H9 (cell line): ENCODE results near the gene ANKMY2. TPM values are rescaled to one million over a fixed set of nuclear protein-coding genes. Genes with fewer than 3 reads are reported as not detected.

Experiments
- DNase-seq: peaks from one replicate; pipeline ENCODE4 v3.0.0-alpha.2; 2017
- H2AFZ ChIP-seq: one replicate; pipeline ENCODE4 v1.6.1; 2013; ENCODE audit warnings: mild to moderate bottlenecking, low read length, control low read depth, moderate library complexity
- H2AK5ac ChIP-seq: 2 replicates; pipeline ENCODE4 v1.6.1; 2013; ENCODE audit warnings: low read length, control low read depth, mixed read lengths; ENCODE audit not compliant: insufficient read length
- H2BK120ac ChIP-seq: one replicate; pipeline ENCODE4 v1.6.1; 2013; ENCODE audit warnings: low read depth, mild to moderate bottlenecking, low read length, control low read depth, inconsistent platforms; ENCODE audit not compliant: poor library complexity, severe bottlenecking
- H2BK12ac ChIP-seq: 2 replicates; pipeline ENCODE4 v1.6.1; 2013; ENCODE audit warnings: low read length, control low read depth, mixed read lengths, low read depth; ENCODE audit not compliant: insufficient read length
- H2BK15ac ChIP-seq: 2 replicates; pipeline ENCODE4 v1.6.1; 2013; ENCODE audit warnings: low read depth, low read length, control low read depth
- H2BK20ac ChIP-seq: one replicate; pipeline ENCODE4 v1.6.1; 2013; ENCODE audit warnings: low read depth, mild to moderate bottlenecking, low read length, control low read depth, inconsistent platforms; ENCODE audit not compliant: poor library complexity, severe bottlenecking
- H2BK5ac ChIP-seq: 2 replicates; pipeline ENCODE4 v1.6.1; 2013; ENCODE audit warnings: low read length, control low read depth, mixed read lengths; ENCODE audit not compliant: insufficient read length
- H3K14ac ChIP-seq: 2 replicates; pipeline ENCODE4 v1.6.1; 2013; ENCODE audit warnings: low read length, control low read depth; ENCODE audit not compliant: insufficient read depth
- H3K18ac ChIP-seq: 2 replicates; pipeline ENCODE4 v1.6.1; 2013; ENCODE audit warnings: low read depth, mild to moderate bottlenecking, mixed read lengths, low read length, control low read depth; ENCODE audit not compliant: insufficient read length
- H3K23ac ChIP-seq: 2 replicates; pipeline ENCODE4 v1.6.1; 2013; ENCODE audit warnings: low read length, control low read depth, mixed read lengths, low read depth; ENCODE audit not compliant: insufficient read length
- H3K23me2 ChIP-seq: 2 replicates; pipeline ENCODE4 v1.6.1; 2013; ENCODE audit warnings: low read depth, mild to moderate bottlenecking, mixed read lengths, low read length, control low read depth; ENCODE audit not compliant: insufficient read length, poor library complexity, severe bottlenecking
- H3K27ac ChIP-seq: 2 replicates; pipeline ENCODE4 v1.5.1; 2013; ENCODE audit warnings: low read length, control low read depth, mixed read lengths, low read depth; ENCODE audit not compliant: insufficient read length
- H3K27me3 ChIP-seq: 2 replicates; pipeline ENCODE4 v1.6.1; 2013; ENCODE audit warnings: low read length, control low read depth, inconsistent platforms; ENCODE audit not compliant: insufficient read depth
- H3K4ac ChIP-seq: 2 replicates; pipeline ENCODE4 v1.6.1; 2013; ENCODE audit warnings: low read depth, mild to moderate bottlenecking, control low read depth, inconsistent platforms, low read length, moderate library complexity
- H3K4me1 ChIP-seq: 2 replicates; pipeline ENCODE4 v1.6.1; 2013; ENCODE audit warnings: low read length, control low read depth, inconsistent platforms; ENCODE audit not compliant: insufficient read depth
- H3K4me2 ChIP-seq: 2 replicates; pipeline ENCODE4 v1.6.1; 2013; ENCODE audit warnings: low read length, control low read depth, mixed read lengths; ENCODE audit not compliant: insufficient read length, insufficient read depth
- H3K56ac ChIP-seq: 2 replicates; pipeline ENCODE4 v1.6.1; 2013; ENCODE audit warnings: low read depth, mild to moderate bottlenecking, mixed read lengths, low read length, control low read depth; ENCODE audit not compliant: insufficient read length
- H3K79me1 ChIP-seq: 2 replicates; pipeline ENCODE4 v1.6.1; 2013; ENCODE audit warnings: low read depth, mild to moderate bottlenecking, moderate library complexity, low read length, control low read depth, inconsistent platforms; ENCODE audit not compliant: insufficient read depth, poor library complexity, severe bottlenecking
- H3K79me2 ChIP-seq: 2 replicates; pipeline ENCODE4 v1.6.1; 2013; ENCODE audit warnings: low read length, control low read depth, inconsistent platforms; ENCODE audit not compliant: insufficient read depth
- H3K9ac ChIP-seq: 2 replicates; pipeline ENCODE4 v1.6.1; 2013; ENCODE audit warnings: low read length, control low read depth, mixed read lengths; ENCODE audit not compliant: insufficient read length; ENCODE audit errors: extremely low read depth
- H3K9me3 ChIP-seq: one replicate; pipeline ENCODE4 v1.6.1; 2013; ENCODE audit warnings: low read depth, low read length, inconsistent platforms; ENCODE audit not compliant: control insufficient read depth
- H3T11ph ChIP-seq: one replicate; pipeline ENCODE4 v1.6.1; 2013; ENCODE audit warnings: mild to moderate bottlenecking, low read length, control low read depth, inconsistent platforms
- H4K20me1 ChIP-seq: one replicate; pipeline ENCODE4 v1.6.1; 2013; ENCODE audit not compliant: control insufficient read depth, insufficient read length, insufficient read depth
- H4K5ac ChIP-seq: 2 replicates; pipeline ENCODE4 v1.6.1; 2013; ENCODE audit warnings: low read depth, mild to moderate bottlenecking, mixed read lengths, low read length, control low read depth; ENCODE audit not compliant: insufficient read length
- H4K8ac ChIP-seq: replicated peaks from 2 replicates; pipeline ENCODE4 v1.6.1; 2013; ENCODE audit warnings: low read length, control low read depth, mixed read lengths, low read depth; ENCODE audit not compliant: insufficient read length
- H4K91ac ChIP-seq: 2 replicates; pipeline ENCODE4 v1.6.1; 2013; ENCODE audit warnings: low read depth, mild to moderate bottlenecking, moderate library complexity, mixed read lengths, low read length, control low read depth; ENCODE audit not compliant: insufficient read length
- H3K27ac Mint-ChIP-seq, 3 experiments: 2 replicates in 2 of 3; 3 replicates in 1 of 3; pipeline ENCODE4 v1.8.0; 2020 to 2021; ENCODE audit warnings: mixed read lengths in 3 of 3, mild to moderate bottlenecking in 1 of 3, moderate library complexity in 1 of 3
- H3K27me3 Mint-ChIP-seq: 2 replicates; pipeline ENCODE4 v1.8.0; 2021; ENCODE audit warnings: low read depth, mild to moderate bottlenecking, moderate library complexity, mixed read lengths
- H3K36me3 Mint-ChIP-seq, 3 experiments: 2 replicates in 2 of 3; 3 replicates in 1 of 3; pipeline ENCODE4 v1.8.0; 2020 to 2021; ENCODE audit warnings: low read depth in 3 of 3, mixed read lengths in 3 of 3; ENCODE audit not compliant: insufficient read depth in 1 of 3
- H3K4me1 Mint-ChIP-seq, 2 experiments: 2 replicates each; pipeline ENCODE4 v1.8.0; 2020; ENCODE audit warnings: mixed read lengths in 2 of 2
- H3K4me3 Mint-ChIP-seq, 2 experiments: 2 replicates in 1 of 2; 3 replicates in 1 of 2; pipeline ENCODE4 v1.8.0; 2020 to 2021; ENCODE audit warnings: mild to moderate bottlenecking in 2 of 2, mixed read lengths in 2 of 2, moderate library complexity in 1 of 2
- H3K9me3 Mint-ChIP-seq, 2 experiments: 2 replicates in 1 of 2; 3 replicates in 1 of 2; pipeline ENCODE4 v1.8.0; 2020; ENCODE audit warnings: mild to moderate bottlenecking in 2 of 2, mixed read lengths in 2 of 2, moderate library complexity in 1 of 2
- WGBS: extraction: QIAGEN DNeasy Blood & Tissue Kit; methylation state at CpG from one replicate; pipeline ENCODE4 v1.1.7; 2013; ENCODE audit warnings: missing lambda C conversion rate, low lambda C conversion rate, mixed read lengths; ENCODE audit not compliant: insufficient read length; ENCODE audit errors: extremely low coverage; 5-methylcytosine and 5-hydroxymethylcytosine counted together
- total RNA-seq: library from RNA; stranded (reverse); gene quantifications from 2 replicates; pipeline ENCODE4 v1.2.1, GENCODE V29; 2021
- TF ChIP-seq, protein P1 (sequence below): fragments of 200-600 bp; sonication (generic); conservative IDR thresholded peaks from 3 replicates; pipeline ENCODE4 v1.8.0; 2021; ENCODE audit warnings: antibody characterized with exemption, mild to moderate bottlenecking

ANKMY2 gene
- total RNA-seq, 1 experiment from 2014 or later, result 12.7 TPM

DNA sequence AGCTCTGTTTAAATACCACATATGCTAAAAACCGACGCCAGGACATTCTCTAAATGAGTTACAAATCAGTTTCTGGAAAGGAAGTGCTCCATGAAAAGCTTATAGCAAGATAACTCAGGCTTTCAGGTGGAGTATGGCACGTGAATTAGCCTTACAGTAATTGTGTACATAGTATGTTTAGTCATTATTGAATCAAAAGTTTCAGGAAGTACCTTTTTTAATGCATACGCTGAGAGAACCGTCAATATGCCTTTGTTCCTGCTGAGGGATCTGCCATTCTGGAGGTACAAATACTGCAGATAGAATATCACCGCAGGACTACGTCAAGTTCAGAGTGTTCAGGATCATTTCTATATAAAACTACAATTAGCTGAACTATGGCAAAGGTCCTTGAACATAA lies 45.7 kb downstream of the ANKMY2 start:
- H2AK5ac ChIP-seq, result no peak overlapping the region
- no peaks in the 10 kb centered on the region for H3K79me1 ChIP-seq
- no peak overlapping the region for H2BK120ac ChIP-seq
- Mint-ChIP-seq H3K27me3 (no peaks in the 10 kb centered on the region), H3K4me3 (no peak overlapping the region), H3K9me3 (no peaks in the 10 kb centered on the region), H3K36me3 (peaks cover 4 to 21% (median 7%) of the 10 kb centered on the region in 3 experiments; a peak in 4 of 7 replicates), H3K4me1 (peaks cover 13 to 16% of the 10 kb centered on the region in 2 experiments), H3K27ac (no peak overlapping the region)
- no peak overlapping the region for H3K4me2 ChIP-seq
- H3K9me3 ChIP-seq, result no peaks in the 10 kb centered on the region
- H3K27ac ChIP-seq, result no peak overlapping the region
- H3T11ph ChIP-seq, result no peak overlapping the region
- H4K8ac ChIP-seq, result no peak overlapping the region
- H3K9ac ChIP-seq, result no peak overlapping the region
- TF ChIP-seq, protein P1, sequence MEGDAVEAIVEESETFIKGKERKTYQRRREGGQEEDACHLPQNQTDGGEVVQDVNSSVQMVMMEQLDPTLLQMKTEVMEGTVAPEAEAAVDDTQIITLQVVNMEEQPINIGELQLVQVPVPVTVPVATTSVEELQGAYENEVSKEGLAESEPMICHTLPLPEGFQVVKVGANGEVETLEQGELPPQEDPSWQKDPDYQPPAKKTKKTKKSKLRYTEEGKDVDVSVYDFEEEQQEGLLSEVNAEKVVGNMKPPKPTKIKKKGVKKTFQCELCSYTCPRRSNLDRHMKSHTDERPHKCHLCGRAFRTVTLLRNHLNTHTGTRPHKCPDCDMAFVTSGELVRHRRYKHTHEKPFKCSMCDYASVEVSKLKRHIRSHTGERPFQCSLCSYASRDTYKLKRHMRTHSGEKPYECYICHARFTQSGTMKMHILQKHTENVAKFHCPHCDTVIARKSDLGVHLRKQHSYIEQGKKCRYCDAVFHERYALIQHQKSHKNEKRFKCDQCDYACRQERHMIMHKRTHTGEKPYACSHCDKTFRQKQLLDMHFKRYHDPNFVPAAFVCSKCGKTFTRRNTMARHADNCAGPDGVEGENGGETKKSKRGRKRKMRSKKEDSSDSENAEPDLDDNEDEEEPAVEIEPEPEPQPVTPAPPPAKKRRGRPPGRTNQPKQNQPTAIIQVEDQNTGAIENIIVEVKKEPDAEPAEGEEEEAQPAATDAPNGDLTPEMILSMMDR, result no peak
- no peak overlapping the region for H2BK20ac ChIP-seq
- no peaks in the 10 kb centered on the region for H3K27me3 ChIP-seq
- H2BK5ac ChIP-seq, result no peak overlapping the region
- no peak overlapping the region for H2BK12ac ChIP-seq
- no peaks in the 10 kb centered on the region for H3K4me1 ChIP-seq
- no peaks in the 10 kb centered on the region for H3K79me2 ChIP-seq
- no peak overlapping the region for H4K91ac ChIP-seq
- no peak overlapping the region for H2BK15ac ChIP-seq
- no peak overlapping the region for H3K18ac ChIP-seq
- no peak overlapping the region for H3K14ac ChIP-seq
- H4K5ac ChIP-seq, result no peak overlapping the region
- no peak overlapping the region for H3K56ac ChIP-seq
- H4K20me1 ChIP-seq, result no peaks in the 10 kb centered on the region
- no CpG with 5 or more reads among the region's 7 CpGs for WGBS
- no peak overlapping the region for H3K4ac ChIP-seq
- H3K23ac ChIP-seq, result no peak overlapping the region
- no peaks in the 10 kb centered on the region for H3K23me2 ChIP-seq
- DNase-seq, result no peak
- no peak overlapping the region for H2AFZ ChIP-seq
